ENCODE measurements around the gene HPSE2. TPM values are rescaled to one million over a fixed set of nuclear protein-coding genes. Genes with fewer than 3 reads are reported as not detected.
"Not testable (repeated sequence)": the region's sequence is repeated elsewhere in the genome, so short reads cannot be mapped to it uniquely, and the experiment has no call there.

The HPSE2 gene
- total RNA-seq, 1 donor from 2014 or later: not detected

DNA sequence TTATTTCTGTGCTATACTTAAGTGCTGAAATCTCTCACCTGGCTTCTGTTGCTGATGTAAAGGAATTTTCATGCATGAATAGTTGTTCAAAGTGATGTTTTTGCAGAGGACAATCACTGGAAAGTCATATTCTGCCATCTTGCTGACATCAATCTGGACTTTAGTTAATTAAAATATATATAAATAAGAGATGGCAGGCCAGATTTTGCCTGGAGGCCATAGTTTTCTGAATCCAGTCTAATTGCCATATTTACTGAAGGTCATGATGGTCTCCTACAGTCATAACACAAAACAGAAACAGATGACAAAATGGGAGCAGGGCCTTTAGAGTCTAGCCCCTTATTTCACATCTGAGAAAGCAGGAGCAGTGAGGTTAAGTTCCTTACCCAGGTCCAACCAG is 228.2 kb downstream of the HPSE2 start:
- Mint-ChIP-seq H3K36me3 (ENCODE audit: low read depth) (peaks cover 4% of the 10 kb centered on the region), H3K27ac (ENCODE audit: unreplicated experiment) (no peak overlapping the region), H3K4me1 (peaks cover 8% of the 10 kb centered on the region), H3K27me3 (ENCODE audit: low read depth) (no peaks in the 10 kb centered on the region), H3K4me3 (no peak overlapping the region), H3K9me3 (peaks cover 11% of the 10 kb centered on the region)
- no peak for TF ChIP-seq CTCF (conservative IDR thresholded peaks at IDR 0.05)
- no peak for DNase-seq (ENCODE audit: low read depth, low spot score)

DNA sequence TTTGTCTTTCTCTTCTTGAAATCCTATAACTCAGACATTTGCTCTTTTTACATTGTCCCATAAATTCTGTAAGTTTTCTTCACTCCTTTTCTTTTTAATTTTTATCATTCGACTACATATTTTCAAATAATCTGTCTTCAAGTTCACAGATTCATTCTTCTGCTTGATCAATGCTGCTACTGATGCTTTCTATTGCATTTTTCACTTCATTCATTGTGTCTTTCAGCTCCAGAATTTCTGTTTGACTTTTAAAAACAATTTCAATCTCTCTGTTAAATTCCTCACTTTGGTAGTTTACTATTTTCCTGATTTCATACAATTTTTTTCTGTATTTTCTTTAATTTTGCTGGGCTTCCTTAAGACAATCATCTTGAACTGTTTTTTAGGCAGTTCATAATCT is 230.4 kb downstream of the HPSE2 start:
- no peak for DNase-seq (ENCODE audit: low read depth, low spot score)
- Mint-ChIP-seq H3K27me3 (ENCODE audit: low read depth) (no peaks in the 10 kb centered on the region), H3K36me3 (ENCODE audit: low read depth) (peaks cover 4% of the 10 kb centered on the region), H3K9me3 (peaks cover 11% of the 10 kb centered on the region), H3K27ac (ENCODE audit: unreplicated experiment) (no peak overlapping the region), H3K4me1 (peaks cover 8% of the 10 kb centered on the region), H3K4me3 (no peak overlapping the region)
- TF ChIP-seq CTCF (conservative IDR thresholded peaks at IDR 0.05): no peak

GRCh38 chr10:99004738-99005137 is 230.9 kb downstream of the HPSE2 start:
- Mint-ChIP-seq H3K27ac (ENCODE audit: unreplicated experiment) (no peak overlapping the region), H3K4me3 (no peak overlapping the region), H3K9me3 (peaks cover 11% of the 10 kb centered on the region), H3K4me1 (peaks cover 8% of the 10 kb centered on the region), H3K27me3 (ENCODE audit: low read depth) (no peaks in the 10 kb centered on the region), H3K36me3 (ENCODE audit: low read depth) (peaks cover 4% of the 10 kb centered on the region)
- no peak for DNase-seq (ENCODE audit: low read depth, low spot score)
- no peak for TF ChIP-seq CTCF (conservative IDR thresholded peaks at IDR 0.05)

- H3K4me1 Mint-ChIP-seq: no peaks in the 10 kb centered on the region
- no peaks in the 10 kb centered on the region for H3K27me3 Mint-ChIP-seq (ENCODE audit: low read depth)
- H3K27ac Mint-ChIP-seq (ENCODE audit: unreplicated experiment): no peak overlapping the region
- H3K36me3 Mint-ChIP-seq (ENCODE audit: low read depth): peaks cover 4% of the 10 kb centered on the region
- no peak for TF ChIP-seq CTCF (conservative IDR thresholded peaks at IDR 0.05)
- H3K4me3 Mint-ChIP-seq: no peak overlapping the region
- DNase-seq (ENCODE audit: low read depth, low spot score): no peak
- H3K9me3 Mint-ChIP-seq: peaks cover 11% of the 10 kb centered on the region
Measured at GRCh38 chr10:99002392-99002791, 233.3 kb downstream of the HPSE2 start.

GRCh38 chr10:98997596-98997995 is 238.1 kb downstream of the HPSE2 start:
- Mint-ChIP-seq H3K36me3 (ENCODE audit: low read depth) (no peaks in the 10 kb centered on the region), H3K27me3 (ENCODE audit: low read depth) (no peaks in the 10 kb centered on the region), H3K9me3 (no peaks in the 10 kb centered on the region), H3K4me1 (no peaks in the 10 kb centered on the region), H3K4me3 (no peak overlapping the region), H3K27ac (ENCODE audit: unreplicated experiment) (no peak overlapping the region)
- DNase-seq (ENCODE audit: low read depth, low spot score): no peak
- TF ChIP-seq CTCF (conservative IDR thresholded peaks at IDR 0.05): no peak

DNA sequence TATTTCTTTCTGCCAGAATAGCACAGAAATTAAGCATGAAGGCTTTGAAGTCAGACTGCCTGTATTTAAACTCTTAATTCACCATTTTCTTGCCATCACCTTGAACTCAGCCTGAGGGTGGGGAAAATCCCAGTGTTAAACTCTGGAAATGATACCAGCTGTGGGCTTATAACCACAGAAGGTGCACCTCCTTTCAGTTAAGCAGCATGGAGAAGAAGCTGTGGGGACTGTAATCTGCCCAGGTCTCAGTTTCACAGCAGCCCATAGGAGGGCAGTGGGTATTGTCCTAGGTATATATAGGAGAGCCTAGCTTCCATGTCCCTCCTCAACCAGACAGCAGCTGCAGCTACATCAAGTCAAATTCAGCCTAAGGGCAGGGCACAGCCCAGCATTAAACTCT is 241.6 kb downstream of the HPSE2 start:
- H3K4me3 Mint-ChIP-seq: no peak overlapping the region
- H3K36me3 Mint-ChIP-seq (ENCODE audit: low read depth): no peaks in the 10 kb centered on the region
- no peaks in the 10 kb centered on the region for H3K9me3 Mint-ChIP-seq
- peaks cover 2% of the 10 kb centered on the region for H3K27me3 Mint-ChIP-seq (ENCODE audit: low read depth)
- H3K4me1 Mint-ChIP-seq: no peaks in the 10 kb centered on the region
- no peak overlapping the region for H3K27ac Mint-ChIP-seq (ENCODE audit: unreplicated experiment)
- no peak for TF ChIP-seq CTCF (conservative IDR thresholded peaks at IDR 0.05)
- DNase-seq (ENCODE audit: low read depth, low spot score): no peak

GRCh38 chr10:98983751-98984150 is 251.9 kb downstream of the HPSE2 start:
- not testable (repeated sequence) for DNase-seq (ENCODE audit: low read depth, low spot score); H3K27ac Mint-ChIP-seq (ENCODE audit: unreplicated experiment); H3K36me3 Mint-ChIP-seq (ENCODE audit: low read depth); H3K9me3 Mint-ChIP-seq; H3K27me3 Mint-ChIP-seq (ENCODE audit: low read depth); H3K4me3 Mint-ChIP-seq; H3K4me1 Mint-ChIP-seq
